Mesodermal cell (in vitro differentiated cells): ENCODE data around the gene NOVA1.

Experiments used
- H3K27ac ChIP-seq: 2 replicates; pipeline ENCODE4 v1.7.0; 2013; ENCODE audit warnings: mild to moderate bottlenecking, low read depth, low read length, moderate library complexity; ENCODE audit not compliant: severe bottlenecking
- H3K36me3 ChIP-seq: 2 replicates; pipeline ENCODE4 v1.7.1; 2013; ENCODE audit warnings: mild to moderate bottlenecking, low read length, moderate library complexity; ENCODE audit not compliant: control insufficient read depth, insufficient read depth
- H3K4me1 ChIP-seq: one replicate; pipeline ENCODE4 v1.7.1; 2013; ENCODE audit warnings: mild to moderate bottlenecking, low read length; ENCODE audit not compliant: insufficient read depth, control insufficient read depth, poor library complexity, severe bottlenecking
- H3K4me3 ChIP-seq: 2 replicates; pipeline ENCODE4 v1.7.0; 2013; ENCODE audit warnings: low read length, control low read depth, mild to moderate bottlenecking; ENCODE audit not compliant: insufficient read depth, poor library complexity, severe bottlenecking; ENCODE audit errors: extremely low read depth
- H3K9me3 ChIP-seq: 2 replicates; pipeline ENCODE4 v1.7.1; 2013; ENCODE audit warnings: mild to moderate bottlenecking, low read length, moderate library complexity; ENCODE audit not compliant: control insufficient read depth
- WGBS, 2 experiments: methylation state at CpG; one replicate each; pipeline ENCODE4 v1.1.5; 2013; ENCODE audit warnings: missing lambda C conversion rate in 2 of 2; ENCODE audit not compliant: insufficient coverage in 2 of 2; 5-methylcytosine and 5-hydroxymethylcytosine counted together

Gene NOVA1

GRCh38 chr14:26593357-26593756 is 4.5 kb downstream of the NOVA1 start:
- 83 to 95% methylated on average over 2 to 4 of the region's 4 CpGs for WGBS, 2 experiments
- Histone ChIP-seq H3K36me3 (no peaks in the 10 kb centered on the region), H3K4me3 (no peak overlapping the region)

GRCh38 chr14:26589925-26590324 is 7.9 kb downstream of the NOVA1 start:
- H3K27ac ChIP-seq: no peak overlapping the region
- no peak overlapping the region for H3K4me3 ChIP-seq
- H3K4me1 ChIP-seq: no peaks in the 10 kb centered on the region
- 83 to 85% methylated on average over 1 of the region's 1 CpG for WGBS, 2 experiments
- H3K9me3 ChIP-seq: no peaks in the 10 kb centered on the region
- H3K36me3 ChIP-seq: no peaks in the 10 kb centered on the region

More at GRCh38 chr14:26593357-26593756, 4.5 kb downstream of the NOVA1 start:
- Histone ChIP-seq H3K9me3 (no peaks in the 10 kb centered on the region), H3K4me1 (no peaks in the 10 kb centered on the region), H3K27ac (no peak overlapping the region)

- Histone ChIP-seq H3K4me1 (no peaks in the 10 kb centered on the region), H3K27ac (no peak overlapping the region), H3K9me3 (no peaks in the 10 kb centered on the region), H3K36me3 (no peaks in the 10 kb centered on the region), H3K4me3 (no peak overlapping the region)
- WGBS, 2 experiments: 94 to 100% methylated on average over 2 of the region's 2 CpGs
These were observed 20.1 kb downstream of the NOVA1 start for GRCh38 chr14:26577711-26578110.

DNA sequence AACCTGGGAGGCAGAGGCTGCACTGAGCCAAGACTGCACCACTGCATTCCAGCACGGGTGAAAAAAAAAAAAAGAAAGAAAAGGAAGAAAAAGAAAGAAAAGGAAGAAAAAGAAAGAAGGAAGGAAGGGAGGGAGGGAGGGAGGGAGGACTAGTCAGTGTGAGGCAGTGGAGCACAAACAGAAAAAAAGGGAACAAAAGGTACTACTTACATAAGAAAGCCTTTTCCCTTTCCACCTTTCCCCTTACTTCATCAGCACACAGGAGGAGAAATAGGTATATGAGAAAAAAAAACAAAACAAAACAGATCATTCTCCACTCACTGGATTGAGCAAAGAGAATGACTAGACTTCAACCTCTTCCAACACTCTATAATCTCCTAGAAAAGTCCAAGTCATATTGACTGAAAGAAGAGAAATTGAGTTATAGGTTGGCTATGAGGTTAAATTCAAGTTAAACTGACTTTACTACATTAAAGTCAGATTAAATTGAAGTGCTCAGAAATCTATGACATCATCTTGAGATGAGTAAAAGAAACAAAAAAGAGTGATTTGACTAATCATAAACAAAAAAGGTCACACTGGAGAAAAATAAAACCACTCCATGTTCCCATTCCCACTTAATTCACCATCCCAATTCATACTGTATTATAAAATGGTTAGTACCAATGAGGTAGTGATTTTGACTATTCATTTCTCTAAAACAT is 43.6 kb downstream of the NOVA1 start:
- Histone ChIP-seq H3K36me3 (no peaks in the 10 kb centered on the region), H3K9me3 (no peaks in the 10 kb centered on the region), H3K4me1 (no peaks in the 10 kb centered on the region), H3K4me3 (no peak overlapping the region), H3K27ac (no peak overlapping the region)
- WGBS, 2 experiments: 80 to 100% methylated on average over 1 of the region's 1 CpG

DNA sequence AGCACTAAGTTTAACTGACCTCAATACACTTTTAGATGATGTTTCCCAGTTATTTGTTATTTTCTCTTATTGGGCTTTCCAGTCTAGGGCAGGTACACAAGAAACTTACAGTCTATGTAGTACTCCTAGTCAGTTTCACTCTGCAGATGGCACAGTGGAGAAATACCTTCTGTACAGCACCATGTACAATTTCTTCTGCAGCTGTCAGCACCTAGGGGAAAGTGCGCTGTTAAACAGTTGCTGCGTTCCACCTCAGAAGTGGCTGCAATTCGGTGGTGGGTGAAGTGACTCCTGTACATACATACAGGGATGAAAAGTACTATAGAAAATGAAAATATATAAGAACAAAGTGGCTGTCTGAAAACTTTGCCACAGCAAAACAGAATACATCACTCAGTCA is 48.3 kb downstream of the NOVA1 start:
- no peak overlapping the region for H3K27ac ChIP-seq
- H3K36me3 ChIP-seq: no peaks in the 10 kb centered on the region
- H3K9me3 ChIP-seq: no peaks in the 10 kb centered on the region
- H3K4me1 ChIP-seq: no peaks in the 10 kb centered on the region
- 100% methylated on average over 1 of the region's 3 CpGs; no CpG with 5 or more reads in 1 of the 2 experiments for WGBS, 2 experiments
- no peak overlapping the region for H3K4me3 ChIP-seq

GRCh38 chr14:26548406-26548805 is 49.4 kb downstream of the NOVA1 start:
- H3K27ac ChIP-seq: no peak overlapping the region
- H3K4me3 ChIP-seq: no peak overlapping the region
- H3K9me3 ChIP-seq: no peaks in the 10 kb centered on the region
- no peaks in the 10 kb centered on the region for H3K36me3 ChIP-seq
- no peaks in the 10 kb centered on the region for H3K4me1 ChIP-seq

DNA sequence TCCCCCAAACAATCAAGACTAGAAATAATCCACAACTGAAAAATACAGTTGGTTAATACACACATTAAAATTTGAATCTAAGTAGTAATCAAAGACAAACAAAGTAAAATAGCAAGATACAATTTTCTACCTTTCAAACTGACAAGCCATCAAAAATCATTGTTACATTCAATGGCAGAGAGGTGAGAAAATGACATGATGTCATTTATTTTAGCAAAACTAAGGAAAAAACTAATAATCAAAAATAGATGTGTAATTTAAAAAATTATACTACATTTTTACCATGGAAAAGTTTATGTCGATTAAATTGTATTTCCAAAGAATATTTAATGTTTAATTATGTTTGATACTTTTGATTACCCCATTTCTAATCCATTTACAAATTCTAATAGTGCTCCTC is 59.7 kb downstream of the NOVA1 start:
- Histone ChIP-seq H3K27ac (no peak overlapping the region), H3K4me1 (no peaks in the 10 kb centered on the region), H3K4me3 (no peak overlapping the region), H3K36me3 (no peaks in the 10 kb centered on the region), H3K9me3 (no peaks in the 10 kb centered on the region)
- WGBS, 2 experiments: no CpG with 5 or more reads among the region's 1 CpG

DNA sequence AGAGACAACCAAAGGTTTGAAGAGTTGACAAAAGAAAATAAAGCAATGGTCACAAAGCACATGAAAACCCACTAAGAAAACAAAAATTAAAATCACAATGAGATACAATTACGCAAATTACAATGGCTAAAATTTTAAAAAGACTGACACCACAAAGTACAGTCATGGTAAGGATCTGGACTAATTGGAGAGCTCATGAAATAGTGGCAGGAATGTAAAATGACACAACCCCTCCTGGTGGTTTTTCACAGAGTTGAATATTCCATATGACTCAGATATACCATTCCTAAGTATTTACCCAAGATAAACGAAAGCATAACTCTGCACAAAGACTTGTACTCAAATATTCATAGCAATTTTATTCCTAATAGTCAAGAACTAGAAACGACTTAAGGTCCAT is 65.9 kb downstream of the NOVA1 start:
- H3K4me3 ChIP-seq: no peak overlapping the region
- WGBS, 2 experiments: no CpG with 5 or more reads among the region's 3 CpGs
- H3K4me1 ChIP-seq: no peaks in the 10 kb centered on the region
- no peaks in the 10 kb centered on the region for H3K36me3 ChIP-seq
- H3K27ac ChIP-seq: no peak overlapping the region
- no peaks in the 10 kb centered on the region for H3K9me3 ChIP-seq

DNA sequence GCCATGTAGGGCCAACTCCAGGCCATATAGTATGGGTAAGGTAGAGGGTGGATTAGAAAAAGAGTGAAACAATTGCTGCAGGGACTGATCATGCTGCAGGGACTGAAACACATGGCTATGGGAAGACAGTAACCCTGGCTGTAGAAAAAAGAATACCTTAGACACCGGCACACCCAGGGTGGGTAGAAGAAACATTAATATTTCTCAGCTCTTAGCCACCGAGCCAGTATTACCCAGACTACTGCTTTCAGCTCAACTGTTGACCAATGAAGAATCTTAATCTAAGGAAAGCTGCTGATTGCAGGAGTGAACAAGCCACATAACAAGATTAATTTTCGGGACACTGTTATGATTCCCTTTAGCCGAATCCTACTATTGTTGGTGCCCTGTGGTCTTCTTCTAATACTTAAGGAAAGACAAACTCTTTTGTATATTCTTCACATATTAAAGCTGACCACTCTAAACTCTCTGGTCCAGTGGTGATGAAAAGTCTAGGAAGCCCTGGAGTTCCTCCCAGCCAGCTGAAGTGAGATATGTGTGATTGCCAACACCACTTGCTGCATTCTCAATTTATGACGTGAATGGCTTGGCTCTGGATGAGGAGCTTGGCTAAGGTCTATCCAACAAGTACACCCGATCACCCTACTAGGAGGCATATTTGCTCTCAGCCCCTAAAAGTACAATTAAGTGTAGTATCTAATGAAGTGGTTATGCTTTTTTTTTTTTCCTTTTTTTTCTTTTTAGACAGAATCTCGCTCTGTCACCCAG is 69.2 kb downstream of the NOVA1 start:
- Histone ChIP-seq H3K9me3 (no peaks in the 10 kb centered on the region), H3K27ac (no peak overlapping the region), H3K36me3 (no peaks in the 10 kb centered on the region), H3K4me3 (no peak overlapping the region), H3K4me1 (no peaks in the 10 kb centered on the region)
- WGBS, 2 experiments: no CpG with 5 or more reads among the region's 7 CpGs

GRCh38 chr14:26527095-26527494 is 70.7 kb downstream of the NOVA1 start:
- Histone ChIP-seq H3K4me3 (no peak overlapping the region), H3K27ac (no peak overlapping the region), H3K36me3 (no peaks in the 10 kb centered on the region), H3K4me1 (peaks cover 4% of the 10 kb centered on the region), H3K9me3 (no peaks in the 10 kb centered on the region)
- WGBS, 2 experiments: 87 to 100% methylated on average over 2 to 3 of the region's 3 CpGs

- WGBS, 2 experiments: no CpG with 5 or more reads among the region's 1 CpG
- Histone ChIP-seq H3K9me3 (no peaks in the 10 kb centered on the region), H3K4me1 (peaks cover 4% of the 10 kb centered on the region), H3K36me3 (no peaks in the 10 kb centered on the region), H3K4me3 (no peak overlapping the region), H3K27ac (no peak overlapping the region)
These were observed 71.7 kb downstream of the NOVA1 start for GRCh38 chr14:26526137-26526536.
